Measurements from ENCODE around the gene SELENOP. TPM values are rescaled to one million over a fixed set of nuclear protein-coding genes. Genes with fewer than 3 reads are reported as not detected.

SELENOP gene
- total and polyA plus RNA-seq, 2 of the 8 experiments (the other 6 are each of a cell fraction or from before 2014, with no cell fraction given), result 5.5 to 19.4 TPM

DNA sequence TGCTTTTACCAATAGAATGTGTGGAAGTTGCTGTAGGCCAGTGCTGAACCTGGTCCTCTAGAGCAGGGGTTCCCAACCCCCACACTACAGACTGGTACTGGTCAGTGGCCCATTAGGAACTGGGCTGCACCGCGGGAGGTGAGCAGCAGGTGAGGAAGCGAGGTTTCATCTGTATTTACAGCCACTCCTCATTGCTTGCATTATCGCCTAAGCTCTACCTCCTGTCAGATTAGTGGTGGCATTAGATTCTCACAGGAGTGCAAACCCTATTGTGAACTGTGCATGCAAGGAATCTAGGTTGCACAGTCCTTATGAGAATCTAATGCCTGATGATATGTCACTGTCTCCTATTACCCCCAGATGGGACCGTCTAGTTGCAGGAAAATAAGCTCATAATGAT is 61.2 kb downstream of the SELENOP start:
- 90% methylated on average over 5 of the region's 5 CpGs; no CpG with 5 or more reads in 1 of the 2 experiments for WGBS, 2 experiments (ENCODE audit: extremely low coverage in 1 of 2, insufficient coverage in 1 of 2, insufficient read length in 1 of 2, insufficient replicate concordance in 2 of 2, low coverage in 1 of 2, low lambda C conversion rate in 2 of 2, missing lambda C conversion rate in 1 of 2)
- no peak overlapping the region for H3K56ac ChIP-seq (replicated peaks; ENCODE audit: insufficient read length, low read depth, low read length)
- no peak overlapping the region for H2BK20ac ChIP-seq (ENCODE audit: low read length)
- H3K23me2 ChIP-seq (ENCODE audit: low read depth, low read length), result no peaks in the 10 kb centered on the region; the same call in 1 of the 2 replicates
- no peak overlapping the region for H3K14ac ChIP-seq (ENCODE audit: insufficient read length)
- no peak overlapping the region for H2BK120ac ChIP-seq (replicated peaks; ENCODE audit: low read depth, low read length)
- no peak overlapping the region for H4K5ac ChIP-seq (ENCODE audit: insufficient read length, low read depth, low read length)
- H2BK12ac ChIP-seq (ENCODE audit: low read depth, low read length), result no peak overlapping the region
- no peaks in the 10 kb centered on the region for H3K79me1 ChIP-seq (ENCODE audit: low read depth, low read length)
- DNase-seq (ENCODE audit: low read depth in 1 of 2, low spot score in 2 of 2) (no peak), FAIRE-seq (no peak)
- no peak overlapping the region for H3K9ac ChIP-seq (replicated peaks in 1 of 4; ENCODE audit: extremely low read depth in 1 of 4, low read depth in 3 of 4, low read length in 3 of 4)
- H2BK15ac ChIP-seq (ENCODE audit: low read length), result no peak overlapping the region
- no peaks in the 10 kb centered on the region for H4K20me1 ChIP-seq (replicated peaks in 1 of 2; ENCODE audit: control insufficient read depth in 1 of 2, insufficient read depth in 2 of 2, low read length in 2 of 2)
- H3K27ac ChIP-seq (ENCODE audit: low read depth, low read length), result no peak overlapping the region
- no peaks in the 10 kb centered on the region for H3K36me3 ChIP-seq (ENCODE audit: control insufficient read depth in 2 of 4, insufficient read depth in 4 of 4, low read length in 3 of 4)
- CTCF ChIA-PET (ENCODE audit: partially characterized antibody), result interaction anchor here (1.1 kb wide), 1 partner anchor 17 kb away, joined by 4 read pairs; no protein-coding TSS in a partner anchor
- H3K23ac ChIP-seq (ENCODE audit: insufficient read length), result no peak overlapping the region
- H4K8ac ChIP-seq (ENCODE audit: extremely low read depth, insufficient read depth, low read length), result peak overlapping the region; percentile 39
- no peaks in the 10 kb centered on the region for H3K79me2 ChIP-seq (ENCODE audit: control insufficient read depth in 1 of 2, insufficient read depth in 2 of 2, low read length in 2 of 2)
- POLR2A ChIA-PET (ENCODE audit: partially characterized antibody), result no interaction called here
- TF ChIP-seq ASH2L (IDR thresholded peaks at IDR 0.05; ENCODE audit: low read length) (no peak), SP2 (IDR thresholded peaks at IDR 0.05; ENCODE audit: low read length) (no peak), SRF (IDR thresholded peaks at IDR 0.05; ENCODE audit: low read depth, low read length) (no peak)
- H3K27me3 ChIP-seq (replicated peaks in 1 of 4; ENCODE audit: control insufficient read depth in 3 of 4, extremely low read depth in 1 of 4, insufficient read depth in 3 of 4, low read length in 3 of 4), result no peaks in the 10 kb centered on the region
- H3K4me1 ChIP-seq (replicated peaks in 1 of 4; ENCODE audit: control insufficient read depth in 3 of 4, insufficient read depth in 4 of 4, low read length in 3 of 4), result no peaks in the 10 kb centered on the region
- no peak overlapping the region for H2AK5ac ChIP-seq (ENCODE audit: low read depth, low read length)
- no peak overlapping the region for H3K4me3 ChIP-seq (ENCODE audit: extremely low read depth in 1 of 4, insufficient read depth in 2 of 4, low read depth in 3 of 4, low read length in 4 of 4)
- H3K18ac ChIP-seq (ENCODE audit: extremely low read depth, low read length), result no peak overlapping the region
- H2AFZ ChIP-seq (ENCODE audit: low read length), result no peak overlapping the region
- no peak overlapping the region for H4K91ac ChIP-seq (replicated peaks; ENCODE audit: insufficient read length, low read length)
- H3K9me3 ChIP-seq (ENCODE audit: insufficient read depth in 2 of 2, low read depth in 1 of 2, low read length in 1 of 2), result no peaks in the 10 kb centered on the region
- H3K4me2 ChIP-seq (ENCODE audit: insufficient read depth in 1 of 2, low read depth in 2 of 2, low read length in 2 of 2), result no peak overlapping the region
- no peak overlapping the region for H2BK5ac ChIP-seq (ENCODE audit: low read depth, low read length)
- no peak overlapping the region for H3K4ac ChIP-seq (replicated peaks; ENCODE audit: insufficient read length, low read depth, low read length)

Other genes starting within 250 kb of the SELENOP start
- 9.5 and 10.2 TPM in 2 replicates for gene CCDC152, start 55.1 kb downstream of the SELENOP start, total RNA-seq (2021; fragmentation: NEBNext Ultra II Directional; extraction: Animal tissue kit (Norgen Biotek cat#: 25700))
- 1.8 and 2.6 TPM in 2 replicates for gene CCDC152, start 55.1 kb downstream of the SELENOP start, polyA plus RNA-seq (2011; rRNA removed)
- gene ANXA2R, start 228.4 kb upstream of the SELENOP start, total RNA-seq (2021; fragmentation: NEBNext Ultra II Directional; extraction: Animal tissue kit (Norgen Biotek cat#: 25700)), result 0.17 and 0.29 TPM in 2 replicates
- 0.08 and 0.11 TPM in 2 replicates for gene ANXA2R, start 228.4 kb upstream of the SELENOP start, polyA plus RNA-seq (2011; rRNA removed)